ENCODE measurements around the gene DNAJB8. TPM values are rescaled to one million over a fixed set of nuclear protein-coding genes. Genes with fewer than 3 reads are reported as not detected.

DNAJB8 gene
- total RNA-seq, 1 donor: not detected

- peaks cover 46% of the 10 kb centered on the region for H3K27me3 ChIP-seq (ENCODE audit: insufficient read depth, low read length)
- no peak for DNase-seq (ENCODE audit: insufficient read length, low spot score, missing footprints)
- H3K27ac ChIP-seq (ENCODE audit: low read depth, low read length): no peak overlapping the region
- H3K79me2 ChIP-seq (ENCODE audit: insufficient read depth, low read length): no peaks in the 10 kb centered on the region
- H3K9me3 ChIP-seq (ENCODE audit: low read depth, low read length): no peaks in the 10 kb centered on the region
- no peak overlapping the region for H3K4me2 ChIP-seq (ENCODE audit: insufficient read depth, low read length)
- no peaks in the 10 kb centered on the region for H3K36me3 ChIP-seq (ENCODE audit: insufficient read depth, low read length)
- H3K4me3 ChIP-seq (ENCODE audit: insufficient read depth, low read length): no peak overlapping the region
- no peaks in the 10 kb centered on the region for H4K20me1 ChIP-seq (ENCODE audit: insufficient read depth, low read length)
- H3K4me1 ChIP-seq (ENCODE audit: insufficient read depth, low read length): no peaks in the 10 kb centered on the region
- TF ChIP-seq CTCF (IDR thresholded peaks at IDR 0.05; ENCODE audit: extremely low read depth, low read depth, low read length): no peak
- H2AFZ ChIP-seq (ENCODE audit: low read length): no peak overlapping the region
Observed at GRCh38 chr3:128430731-128431130, 36.0 kb downstream of the DNAJB8 start.

GRCh38 chr3:128430301-128430700 is 36.4 kb downstream of the DNAJB8 start:
- peaks cover 46% of the 10 kb centered on the region for H3K27me3 ChIP-seq (ENCODE audit: insufficient read depth, low read length)
- no peak overlapping the region for H3K27ac ChIP-seq (ENCODE audit: low read depth, low read length)
- H4K20me1 ChIP-seq (ENCODE audit: insufficient read depth, low read length): no peaks in the 10 kb centered on the region
- H3K36me3 ChIP-seq (ENCODE audit: insufficient read depth, low read length): no peaks in the 10 kb centered on the region
- H3K4me2 ChIP-seq (ENCODE audit: insufficient read depth, low read length): no peak overlapping the region
- H3K9me3 ChIP-seq (ENCODE audit: low read depth, low read length): no peaks in the 10 kb centered on the region
- no peak overlapping the region for H2AFZ ChIP-seq (ENCODE audit: low read length)
- DNase-seq (ENCODE audit: insufficient read length, low spot score, missing footprints): no peak
- no peaks in the 10 kb centered on the region for H3K79me2 ChIP-seq (ENCODE audit: insufficient read depth, low read length)
- no peaks in the 10 kb centered on the region for H3K4me1 ChIP-seq (ENCODE audit: insufficient read depth, low read length)
- H3K4me3 ChIP-seq (ENCODE audit: insufficient read depth, low read length): no peak overlapping the region
- TF ChIP-seq CTCF (IDR thresholded peaks at IDR 0.05; ENCODE audit: extremely low read depth, low read depth, low read length): no peak

- DNase-seq (ENCODE audit: insufficient read length, low spot score, missing footprints): no peak
- no peak for TF ChIP-seq CTCF (IDR thresholded peaks at IDR 0.05; ENCODE audit: extremely low read depth, low read depth, low read length)
- H3K4me1 ChIP-seq (ENCODE audit: insufficient read depth, low read length): no peaks in the 10 kb centered on the region
Observed at GRCh38 chr3:128429751-128430150, 36.9 kb downstream of the DNAJB8 start.

GRCh38 chr3:128429275-128429674 is 37.4 kb downstream of the DNAJB8 start:
- Histone ChIP-seq H3K9me3 (ENCODE audit: low read depth, low read length) (no peaks in the 10 kb centered on the region), H3K36me3 (ENCODE audit: insufficient read depth, low read length) (no peaks in the 10 kb centered on the region), H4K20me1 (ENCODE audit: insufficient read depth, low read length) (no peaks in the 10 kb centered on the region), H3K4me3 (ENCODE audit: insufficient read depth, low read length) (no peak overlapping the region), H3K27me3 (ENCODE audit: insufficient read depth, low read length) (peaks cover 41% of the 10 kb centered on the region), H3K79me2 (ENCODE audit: insufficient read depth, low read length) (no peaks in the 10 kb centered on the region), H2AFZ (ENCODE audit: low read length) (no peak overlapping the region), H3K4me1 (ENCODE audit: insufficient read depth, low read length) (no peaks in the 10 kb centered on the region), H3K27ac (ENCODE audit: low read depth, low read length) (no peak overlapping the region), H3K4me2 (ENCODE audit: insufficient read depth, low read length) (no peak overlapping the region)
- TF ChIP-seq CTCF (IDR thresholded peaks at IDR 0.05; ENCODE audit: extremely low read depth, low read depth, low read length): no peak
- no peak for DNase-seq (ENCODE audit: insufficient read length, low spot score, missing footprints)

More at GRCh38 chr3:128429751-128430150, 36.9 kb downstream of the DNAJB8 start:
- H3K4me3 ChIP-seq (ENCODE audit: insufficient read depth, low read length): no peak overlapping the region
- no peaks in the 10 kb centered on the region for H4K20me1 ChIP-seq (ENCODE audit: insufficient read depth, low read length)
- H3K79me2 ChIP-seq (ENCODE audit: insufficient read depth, low read length): no peaks in the 10 kb centered on the region
- no peaks in the 10 kb centered on the region for H3K9me3 ChIP-seq (ENCODE audit: low read depth, low read length)
- no peaks in the 10 kb centered on the region for H3K36me3 ChIP-seq (ENCODE audit: insufficient read depth, low read length)
- H3K27me3 ChIP-seq (ENCODE audit: insufficient read depth, low read length): peaks cover 46% of the 10 kb centered on the region
- H3K4me2 ChIP-seq (ENCODE audit: insufficient read depth, low read length): no peak overlapping the region
- H2AFZ ChIP-seq (ENCODE audit: low read length): no peak overlapping the region
- H3K27ac ChIP-seq (ENCODE audit: low read depth, low read length): no peak overlapping the region
